ENCODE results near the gene RABL2B. TPM values are rescaled to one million over a fixed set of nuclear protein-coding genes. Genes with fewer than 3 reads are reported as not detected.

The RABL2B gene
- polyA plus RNA-seq, 4 donors: 7.6 to 31.3 (median 12.7) TPM

DNA sequence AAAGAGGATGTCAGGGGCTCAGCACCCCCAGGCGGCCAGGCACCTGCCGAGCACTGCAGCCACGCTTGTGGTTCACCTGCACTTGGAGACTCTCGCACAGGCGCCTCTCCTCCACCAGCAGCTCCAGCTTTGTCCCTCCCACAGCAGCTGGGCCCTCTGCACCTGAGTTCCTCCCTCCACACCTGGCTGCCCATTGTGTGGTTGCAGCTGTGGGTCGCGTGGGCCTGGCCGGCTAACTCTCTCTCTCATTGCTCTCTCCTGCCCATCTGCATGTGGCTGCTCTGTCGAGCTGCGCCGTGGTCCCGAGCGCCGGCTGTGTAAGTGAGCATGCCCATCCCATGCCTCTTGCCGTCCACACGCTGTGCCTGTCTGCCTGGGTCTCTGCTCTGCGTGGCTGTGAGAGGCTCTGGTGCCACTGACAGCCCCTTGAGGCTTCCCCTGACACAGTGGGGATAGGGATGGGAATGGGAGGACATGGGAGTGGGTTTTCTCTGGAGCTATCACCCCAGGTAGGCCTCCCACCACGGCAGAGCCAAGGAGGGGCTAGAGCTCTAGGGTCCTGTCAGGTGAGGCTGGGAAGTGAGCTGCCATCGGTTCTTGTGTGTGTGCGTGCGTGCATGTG lies 53.9 kb downstream of the RABL2B start:
- Histone ChIP-seq H3K9me3 (ENCODE audit: control insufficient read depth in 2 of 2, insufficient read depth in 1 of 2, low read depth in 1 of 2, low read length in 1 of 2) (no peaks in the 10 kb centered on the region), H3K4me1 (ENCODE audit: control insufficient read depth in 3 of 3, insufficient read depth in 2 of 3, low read depth in 1 of 3, low read length in 2 of 3) (peaks cover 0 to 4% (median 0%) of the 10 kb centered on the region in 3 donors), H3K4me3 (ENCODE audit: low read depth in 1 of 3, low read length in 3 of 3) (no peak overlapping the region), H3K27me3 (ENCODE audit: control insufficient read depth in 3 of 3, insufficient read depth in 3 of 3, low read length in 3 of 3) (peaks cover 0 to 3% (median 0%) of the 10 kb centered on the region in 3 donors), H3K27ac (ENCODE audit: low read depth in 1 of 3, low read length in 2 of 3) (no peak overlapping the region), H3K36me3 (ENCODE audit: control insufficient read depth in 3 of 3, insufficient read depth in 2 of 3, low read depth in 1 of 3, low read length in 3 of 3) (peaks cover 0 to 44% (median 0%) of the 10 kb centered on the region in 3 donors)
- whole genome bisulfite sequencing, 3 donors: 77 to 82% (median 79%) methylated on average over 21 of the region's 21 CpGs
- DNase-seq (no peak), FAIRE-seq (no peak)

DNA sequence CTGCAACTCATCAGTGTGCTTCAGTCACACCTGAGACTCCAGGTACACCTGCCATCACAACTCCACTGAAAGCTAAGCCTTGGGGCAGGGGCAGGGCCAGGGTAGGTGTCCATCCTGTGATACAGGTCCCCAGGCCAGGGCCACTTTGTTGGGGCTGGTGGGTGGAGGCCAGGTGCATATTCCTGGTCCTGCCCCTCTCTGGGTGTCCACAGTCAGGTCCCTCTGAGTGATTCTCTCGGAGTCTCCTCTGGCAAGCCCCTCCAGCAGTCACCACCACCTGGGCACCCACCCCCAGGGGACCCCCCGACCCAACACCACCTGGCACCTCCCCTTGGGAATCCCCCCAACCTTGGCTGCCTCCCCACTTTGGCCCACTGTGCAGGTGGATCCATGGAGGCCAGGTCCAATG lies 54.9 kb downstream of the RABL2B start:
- no peaks in the 10 kb centered on the region for H3K9me3 ChIP-seq (ENCODE audit: control insufficient read depth in 2 of 2, insufficient read depth in 1 of 2, low read depth in 1 of 2, low read length in 1 of 2)
- no peak for FAIRE-seq
- DNase-seq: no peak
- 50 to 88% (median 72%) methylated on average over 1 to 2 of the region's 2 CpGs for WGBS, 3 donors
- no peak overlapping the region for H3K4me3 ChIP-seq (ENCODE audit: low read depth in 1 of 3, low read length in 3 of 3)
- peaks cover 0 to 4% (median 0%) of the 10 kb centered on the region in 3 donors for H3K4me1 ChIP-seq (ENCODE audit: control insufficient read depth in 3 of 3, insufficient read depth in 2 of 3, low read depth in 1 of 3, low read length in 2 of 3)
- H3K36me3 ChIP-seq (ENCODE audit: control insufficient read depth in 3 of 3, insufficient read depth in 2 of 3, low read depth in 1 of 3, low read length in 3 of 3): peaks cover 0 to 54% (median 0%) of the 10 kb centered on the region in 3 donors
- no peak overlapping the region for H3K27ac ChIP-seq (ENCODE audit: low read depth in 1 of 3, low read length in 2 of 3)
- H3K27me3 ChIP-seq (ENCODE audit: control insufficient read depth in 3 of 3, insufficient read depth in 3 of 3, low read length in 3 of 3): peaks cover 0 to 3% (median 0%) of the 10 kb centered on the region in 3 donors

DNA sequence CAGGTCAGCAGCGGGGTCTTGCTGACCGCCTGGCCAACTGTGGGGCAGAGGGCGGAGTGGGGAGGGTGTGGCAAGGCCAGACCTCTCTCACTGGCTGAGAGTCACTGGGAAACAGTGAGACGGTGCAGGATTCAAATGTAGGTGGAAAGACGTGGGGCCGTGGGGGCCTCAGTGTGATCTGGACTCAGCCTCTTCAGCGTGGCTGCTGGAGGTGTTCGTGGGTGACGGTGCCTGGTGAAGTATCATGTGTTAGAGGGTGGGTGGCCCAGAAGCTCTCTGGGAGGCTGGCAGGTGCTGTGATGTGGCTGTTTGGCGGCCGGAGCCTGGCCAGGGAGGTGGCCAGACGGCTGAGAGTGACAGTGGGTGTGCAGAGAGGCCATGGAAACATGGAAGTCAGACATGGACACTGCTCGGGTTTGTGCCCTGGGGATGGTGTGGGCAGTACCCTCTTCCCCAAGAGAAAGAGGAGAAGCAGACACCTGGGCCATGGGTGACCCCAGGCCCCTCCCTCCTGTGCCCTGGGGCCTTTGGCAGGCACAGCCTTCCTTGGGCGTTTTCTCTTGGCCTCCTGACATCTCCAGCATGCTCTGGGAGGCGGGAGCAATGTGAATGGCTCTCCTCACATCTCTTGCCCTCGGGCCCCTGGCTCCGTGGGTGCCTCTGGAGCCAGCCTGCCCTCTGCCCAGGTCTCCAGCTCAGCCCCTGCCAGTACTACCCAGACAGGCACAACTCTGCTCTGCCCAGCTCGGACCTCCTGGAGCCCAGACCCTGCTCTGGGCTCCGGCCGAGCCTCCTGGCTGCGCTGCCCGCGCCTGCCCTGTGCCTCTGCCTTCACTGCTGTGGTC lies 55.5 kb downstream of the RABL2B start:
- H3K36me3 ChIP-seq (ENCODE audit: control insufficient read depth in 3 of 3, insufficient read depth in 2 of 3, low read depth in 1 of 3, low read length in 3 of 3): peaks cover 0 to 60% (median 0%) of the 10 kb centered on the region in 3 donors
- 82 to 90% (median 85%) methylated on average over 19 to 23 of the region's 23 CpGs for WGBS, 3 donors
- H3K4me3 ChIP-seq (ENCODE audit: low read depth in 1 of 3, low read length in 3 of 3): no peak overlapping the region
- FAIRE-seq: no peak
- peaks cover 0 to 4% (median 0%) of the 10 kb centered on the region in 3 donors for H3K4me1 ChIP-seq (ENCODE audit: control insufficient read depth in 3 of 3, insufficient read depth in 2 of 3, low read depth in 1 of 3, low read length in 2 of 3)
- H3K27ac ChIP-seq (ENCODE audit: low read depth in 1 of 3, low read length in 2 of 3): no peak overlapping the region
- no peak for DNase-seq
- no peaks in the 10 kb centered on the region for H3K9me3 ChIP-seq (ENCODE audit: control insufficient read depth in 2 of 2, insufficient read depth in 1 of 2, low read depth in 1 of 2, low read length in 1 of 2)
- peaks cover 0 to 3% (median 0%) of the 10 kb centered on the region in 3 donors for H3K27me3 ChIP-seq (ENCODE audit: control insufficient read depth in 3 of 3, insufficient read depth in 3 of 3, low read length in 3 of 3)

DNA sequence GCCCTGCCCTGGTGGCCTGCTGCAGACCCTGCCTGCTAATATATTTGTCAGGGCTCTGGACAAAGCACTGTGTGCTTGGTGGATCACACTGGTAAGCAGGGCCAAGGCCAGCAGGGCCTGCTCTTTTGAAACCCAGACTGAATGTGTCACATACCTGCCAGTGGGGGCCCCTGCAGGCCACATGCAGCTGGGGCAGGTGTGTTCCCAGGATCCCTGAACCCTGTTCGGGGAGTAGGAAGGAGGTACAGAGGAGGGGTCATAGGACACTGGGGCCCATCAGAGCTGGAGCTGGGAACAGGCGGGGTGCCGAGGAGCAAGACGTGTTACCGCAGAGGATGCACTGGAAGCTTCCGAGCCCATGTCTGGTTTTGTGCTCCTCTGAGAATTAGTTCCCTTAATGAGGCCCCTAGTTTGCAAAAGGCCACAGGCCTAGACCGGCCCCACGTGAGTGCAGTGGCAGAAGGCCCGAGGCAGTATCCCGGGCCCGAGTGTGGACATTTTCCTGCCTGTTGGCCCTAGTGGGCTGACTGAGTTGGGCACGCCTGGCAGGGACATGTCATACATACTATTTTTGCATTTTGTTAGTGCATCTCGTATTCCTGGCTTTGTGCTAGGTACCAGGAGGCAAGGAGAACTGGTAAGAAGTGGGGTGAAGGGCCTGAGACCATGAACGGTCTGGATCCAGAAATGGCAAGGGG lies 56.6 kb downstream of the RABL2B start:
- WGBS, 3 donors: 87 to 89% (median 89%) methylated on average over 14 of the region's 14 CpGs
- Histone ChIP-seq H3K36me3 (ENCODE audit: control insufficient read depth in 3 of 3, insufficient read depth in 2 of 3, low read depth in 1 of 3, low read length in 3 of 3) (peaks cover 0 to 72% (median 0%) of the 10 kb centered on the region in 3 donors), H3K9me3 (ENCODE audit: control insufficient read depth in 2 of 2, insufficient read depth in 1 of 2, low read depth in 1 of 2, low read length in 1 of 2) (peaks cover 0 to 3% of the 10 kb centered on the region in 2 donors), H3K4me3 (ENCODE audit: low read depth in 1 of 3, low read length in 3 of 3) (no peak overlapping the region), H3K27ac (ENCODE audit: low read depth in 1 of 3, low read length in 2 of 3) (no peak overlapping the region), H3K4me1 (ENCODE audit: control insufficient read depth in 3 of 3, insufficient read depth in 2 of 3, low read depth in 1 of 3, low read length in 2 of 3) (peaks cover 0 to 2% (median 0%) of the 10 kb centered on the region in 3 donors), H3K27me3 (ENCODE audit: control insufficient read depth in 3 of 3, insufficient read depth in 3 of 3, low read length in 3 of 3) (peaks cover 0 to 3% (median 0%) of the 10 kb centered on the region in 3 donors)
- no peak for FAIRE-seq
- no peak for DNase-seq

DNA sequence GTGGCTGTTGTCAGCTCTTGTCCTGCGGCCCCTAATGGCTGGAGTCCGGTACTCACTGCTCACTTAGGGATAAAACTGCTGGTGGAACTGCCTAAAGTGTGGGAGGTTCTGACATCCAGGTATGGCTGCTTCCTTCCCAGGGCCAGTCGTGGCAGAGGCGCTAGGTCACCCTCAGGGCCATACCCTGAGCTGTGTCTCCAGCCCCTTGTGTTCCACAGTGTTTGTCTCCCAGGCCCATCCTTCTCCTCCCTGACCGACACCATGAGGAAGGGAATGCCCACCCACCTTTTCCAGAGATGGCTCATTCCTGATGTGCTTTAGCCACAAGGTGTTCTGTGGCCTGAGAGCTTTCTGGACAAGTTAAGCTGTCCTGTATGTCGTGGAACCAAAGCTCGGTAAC lies 57.8 kb downstream of the RABL2B start:
- no peak for FAIRE-seq

DNA sequence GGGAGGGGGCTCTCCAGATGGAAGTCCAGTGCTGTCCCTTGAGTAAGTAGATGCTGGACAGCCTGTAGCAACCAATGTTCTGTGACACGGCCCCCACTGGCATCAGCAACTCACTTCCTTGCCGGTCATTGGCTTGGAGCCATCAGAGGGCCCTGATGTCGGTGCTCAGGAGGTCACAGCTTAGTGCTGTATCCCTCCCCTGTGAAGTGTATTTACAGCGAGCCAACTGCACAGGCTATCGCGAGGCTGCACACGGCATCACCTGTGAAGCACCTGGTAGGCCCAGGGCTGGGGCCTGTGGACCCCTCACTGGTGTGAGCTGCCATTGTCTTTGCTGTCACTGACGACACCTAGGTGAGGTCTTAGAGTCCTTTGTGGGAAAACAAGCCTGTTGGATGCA lies 58.8 kb downstream of the RABL2B start:
- no peak for FAIRE-seq
- peaks cover 0 to 3% of the 10 kb centered on the region in 2 donors for H3K9me3 ChIP-seq (ENCODE audit: control insufficient read depth in 2 of 2, insufficient read depth in 1 of 2, low read depth in 1 of 2, low read length in 1 of 2)
- 81 to 91% (median 87%) methylated on average over 8 of the region's 8 CpGs for WGBS, 3 donors
- peaks cover 0 to 71% (median 0%) of the 10 kb centered on the region in 3 donors for H3K36me3 ChIP-seq (ENCODE audit: control insufficient read depth in 3 of 3, insufficient read depth in 2 of 3, low read depth in 1 of 3, low read length in 3 of 3)
- no peak for DNase-seq
- H3K4me3 ChIP-seq (ENCODE audit: low read depth in 1 of 3, low read length in 3 of 3): no peak overlapping the region
- H3K4me1 ChIP-seq (ENCODE audit: control insufficient read depth in 3 of 3, insufficient read depth in 2 of 3, low read depth in 1 of 3, low read length in 2 of 3): no peaks in the 10 kb centered on the region
- H3K27me3 ChIP-seq (ENCODE audit: control insufficient read depth in 3 of 3, insufficient read depth in 3 of 3, low read length in 3 of 3): peaks cover 0 to 9% (median 3%) of the 10 kb centered on the region in 3 donors
- H3K27ac ChIP-seq (ENCODE audit: low read depth in 1 of 3, low read length in 2 of 3): no peak overlapping the region

More for the DNA sequence above, 57.8 kb downstream of the RABL2B start:
- Histone ChIP-seq H3K4me3 (ENCODE audit: low read depth in 1 of 3, low read length in 3 of 3) (no peak overlapping the region), H3K36me3 (ENCODE audit: control insufficient read depth in 3 of 3, insufficient read depth in 2 of 3, low read depth in 1 of 3, low read length in 3 of 3) (peaks cover 0 to 74% (median 0%) of the 10 kb centered on the region in 3 donors), H3K9me3 (ENCODE audit: control insufficient read depth in 2 of 2, insufficient read depth in 1 of 2, low read depth in 1 of 2, low read length in 1 of 2) (peaks cover 0 to 3% of the 10 kb centered on the region in 2 donors), H3K27ac (ENCODE audit: low read depth in 1 of 3, low read length in 2 of 3) (no peak overlapping the region), H3K4me1 (ENCODE audit: control insufficient read depth in 3 of 3, insufficient read depth in 2 of 3, low read depth in 1 of 3, low read length in 2 of 3) (no peaks in the 10 kb centered on the region), H3K27me3 (ENCODE audit: control insufficient read depth in 3 of 3, insufficient read depth in 3 of 3, low read length in 3 of 3) (peaks cover 0 to 5% (median 1%) of the 10 kb centered on the region in 3 donors)
- DNase-seq: no peak
- 90 to 91% (median 91%) methylated on average over 7 of the region's 7 CpGs for WGBS, 3 donors

DNA sequence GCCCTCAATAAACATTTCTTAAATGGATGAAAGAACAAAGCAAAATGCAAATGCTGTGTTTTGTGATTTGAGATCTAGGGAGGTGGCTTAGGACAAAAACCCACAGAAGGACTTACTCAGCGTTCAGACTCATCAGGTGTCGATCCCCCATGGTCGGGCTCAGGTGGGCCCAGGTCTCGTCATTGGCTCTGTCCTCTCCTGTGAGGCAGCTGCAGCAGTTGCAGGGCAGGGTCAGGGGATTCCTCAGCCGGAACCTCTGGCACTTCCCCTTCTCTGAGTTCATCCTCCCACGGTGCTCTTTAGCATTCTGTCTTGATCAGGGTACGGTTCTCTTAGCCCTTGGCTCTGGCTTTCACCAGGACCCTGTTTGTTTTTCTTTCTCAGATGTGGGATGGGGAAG lies 59.4 kb downstream of the RABL2B start:
- Histone ChIP-seq H3K4me1 (ENCODE audit: control insufficient read depth in 3 of 3, insufficient read depth in 2 of 3, low read depth in 1 of 3, low read length in 2 of 3) (no peaks in the 10 kb centered on the region), H3K27ac (ENCODE audit: low read depth in 1 of 3, low read length in 2 of 3) (no peak overlapping the region), H3K36me3 (ENCODE audit: control insufficient read depth in 3 of 3, insufficient read depth in 2 of 3, low read depth in 1 of 3, low read length in 3 of 3) (peaks cover 0 to 68% (median 0%) of the 10 kb centered on the region in 3 donors), H3K27me3 (ENCODE audit: control insufficient read depth in 3 of 3, insufficient read depth in 3 of 3, low read length in 3 of 3) (peaks cover 0 to 15% (median 3%) of the 10 kb centered on the region in 3 donors), H3K4me3 (ENCODE audit: low read depth in 1 of 3, low read length in 3 of 3) (no peak overlapping the region), H3K9me3 (ENCODE audit: control insufficient read depth in 2 of 2, insufficient read depth in 1 of 2, low read depth in 1 of 2, low read length in 1 of 2) (peaks cover 0 to 3% of the 10 kb centered on the region in 2 donors)
- FAIRE-seq: no peak
- DNase-seq: no peak
- WGBS, 3 donors: 83 to 93% (median 83%) methylated on average over 7 of the region's 7 CpGs
